Peyer's patch (tissue), 4 donors: ENCODE data around the gene KPNA4.

Experiments
- POLR2A ChIP-seq, 2 donors: fragments of 450-650 bp; IDR thresholded peaks; one replicate each; pipeline ENCODE4 v1.5.1; 2017; ENCODE audit warnings: antibody characterized with exemption in 2 of 2, mild to moderate bottlenecking in 2 of 2, moderate library complexity in 2 of 2
- TF ChIP-seq, protein P1 (sequence below), 6 experiments: fragments of 450-650 bp in 4 of 6; fragments of 200-600 bp in 2 of 6; sonication (generic) in 1 of 6; IDR thresholded peaks; one replicate each; pipeline ENCODE4 v1.5.1; 2017 to 2019; ENCODE audit warnings: antibody characterized with exemption in 6 of 6, mild to moderate bottlenecking in 3 of 6, moderate library complexity in 1 of 6

DNA sequence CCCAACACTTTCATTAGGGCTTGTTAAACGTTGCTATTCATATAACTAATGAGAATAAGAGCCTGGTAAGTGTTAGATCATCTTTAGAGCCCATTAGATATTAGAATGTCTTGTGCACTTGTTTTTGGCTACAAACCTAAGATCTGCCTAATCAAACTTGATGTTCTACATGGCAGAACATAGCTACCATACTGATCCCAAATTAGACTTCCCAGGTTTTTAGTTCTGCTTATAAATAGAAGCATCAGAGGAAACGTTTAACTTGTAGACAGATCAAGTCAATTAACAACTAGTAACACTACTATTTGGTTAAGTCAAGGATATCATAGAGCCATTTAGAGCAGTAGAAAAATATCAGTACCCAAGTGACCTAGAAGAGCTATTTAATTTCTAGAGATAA lies 11.7 kb upstream of the KPNA4 start:
- TF ChIP-seq, protein P1, sequence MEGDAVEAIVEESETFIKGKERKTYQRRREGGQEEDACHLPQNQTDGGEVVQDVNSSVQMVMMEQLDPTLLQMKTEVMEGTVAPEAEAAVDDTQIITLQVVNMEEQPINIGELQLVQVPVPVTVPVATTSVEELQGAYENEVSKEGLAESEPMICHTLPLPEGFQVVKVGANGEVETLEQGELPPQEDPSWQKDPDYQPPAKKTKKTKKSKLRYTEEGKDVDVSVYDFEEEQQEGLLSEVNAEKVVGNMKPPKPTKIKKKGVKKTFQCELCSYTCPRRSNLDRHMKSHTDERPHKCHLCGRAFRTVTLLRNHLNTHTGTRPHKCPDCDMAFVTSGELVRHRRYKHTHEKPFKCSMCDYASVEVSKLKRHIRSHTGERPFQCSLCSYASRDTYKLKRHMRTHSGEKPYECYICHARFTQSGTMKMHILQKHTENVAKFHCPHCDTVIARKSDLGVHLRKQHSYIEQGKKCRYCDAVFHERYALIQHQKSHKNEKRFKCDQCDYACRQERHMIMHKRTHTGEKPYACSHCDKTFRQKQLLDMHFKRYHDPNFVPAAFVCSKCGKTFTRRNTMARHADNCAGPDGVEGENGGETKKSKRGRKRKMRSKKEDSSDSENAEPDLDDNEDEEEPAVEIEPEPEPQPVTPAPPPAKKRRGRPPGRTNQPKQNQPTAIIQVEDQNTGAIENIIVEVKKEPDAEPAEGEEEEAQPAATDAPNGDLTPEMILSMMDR (IDR thresholded peaks at IDR 0.05) = no peak
- no peak for TF ChIP-seq POLR2A (IDR thresholded peaks at IDR 0.05)
